HEK293 (cell line): Measurements from ENCODE around the gene EIF4G1.

ENCODE experiments used
- CTCF ChIA-PET: fragments of 350-600 bp; formaldehyde crosslinking; extraction: SDS; loops from one replicate; lab custom pipeline; 2021; ENCODE audit warnings: antibody characterized with exemption; lab: Yijun Ruan, JAX
- POLR2A ChIA-PET: fragments of 300-600 bp; formaldehyde crosslinking; extraction: SDS; loops from one replicate; lab custom pipeline; 2020; ENCODE audit warnings: antibody characterized with exemption, inconsistent platforms; lab: Yijun Ruan, JAX
- H3K27ac ChIP-seq: fragments of 200-500 bp; sonication (Bioruptor generic); 2 replicates; pipeline ENCODE4 v1.5.1; 2014; ENCODE audit warnings: low read depth, low read length, control low read depth, inconsistent platforms; ENCODE audit errors: extremely low read depth
- H3K36me3 ChIP-seq, 2 experiments: fragments of 200-500 bp in 1 of 2; sonication (Bioruptor generic) in 1 of 2; 1 replicate in 1 of 2; 2 replicates in 1 of 2; pipeline ENCODE4 v1.5.1; 2014 to 2017; ENCODE audit warnings: inconsistent platforms in 2 of 2, low read length in 2 of 2; ENCODE audit not compliant: control insufficient read depth in 2 of 2, insufficient read depth in 1 of 2
- H3K4me1 ChIP-seq: fragments of 200-500 bp; sonication (Bioruptor generic); 2 replicates; pipeline ENCODE4 v1.5.1; 2014; ENCODE audit warnings: mild to moderate bottlenecking, low read length, inconsistent platforms; ENCODE audit not compliant: control insufficient read depth, insufficient read depth
- H3K4me3 ChIP-seq: 2 replicates; pipeline ENCODE4 v1.5.1; 2011; ENCODE audit warnings: low read depth, mild to moderate bottlenecking, control low read depth, low read length, moderate library complexity
- H3K9me3 ChIP-seq: fragments of 200-500 bp; sonication (Bioruptor generic); 2 replicates; pipeline ENCODE4 v1.5.1; 2014; ENCODE audit warnings: low read depth, low read length, inconsistent platforms; ENCODE audit not compliant: control insufficient read depth, insufficient read depth
- EGR2 ChIP-seq: fragments of 450-650 bp; formaldehyde crosslinking; IDR thresholded peaks from 2 replicates; pipeline ENCODE4 v1.5.1; 2016; ENCODE audit warnings: low read depth, missing biosample characterization, missing genetic modification characterization
- GLIS2 ChIP-seq: fragments of 450-650 bp; formaldehyde crosslinking; IDR thresholded peaks from 2 replicates; pipeline ENCODE4 v1.5.1; 2016; ENCODE audit warnings: missing biosample characterization, missing genetic modification characterization
- SCRT1 ChIP-seq: fragments of 450-650 bp; formaldehyde crosslinking; IDR thresholded peaks from 2 replicates; pipeline ENCODE4 v1.5.1; 2016; ENCODE audit warnings: missing biosample characterization, missing genetic modification characterization, borderline replicate concordance
- SP2 ChIP-seq: fragments of 450-650 bp; formaldehyde crosslinking; IDR thresholded peaks from 2 replicates; pipeline ENCODE4 v1.5.1; 2016; ENCODE audit warnings: missing biosample characterization, missing genetic modification characterization
- SP3 ChIP-seq: fragments of 450-650 bp; formaldehyde crosslinking; IDR thresholded peaks from 2 replicates; pipeline ENCODE4 v1.5.1; 2016; ENCODE audit warnings: missing biosample characterization, missing genetic modification characterization
- SP7 ChIP-seq: fragments of 450-650 bp; formaldehyde crosslinking; IDR thresholded peaks from 2 replicates; pipeline ENCODE4 v1.5.1; 2016; ENCODE audit warnings: missing biosample characterization, missing genetic modification characterization
- WT1 ChIP-seq: fragments of 450-650 bp; formaldehyde crosslinking; IDR thresholded peaks from 2 replicates; pipeline ENCODE4 v1.5.1; 2016; ENCODE audit warnings: missing biosample characterization, missing genetic modification characterization
- ZBTB17 ChIP-seq: fragments of 450-650 bp; formaldehyde crosslinking; IDR thresholded peaks from 2 replicates; pipeline ENCODE4 v1.5.1; 2016; ENCODE audit warnings: missing biosample characterization, missing genetic modification characterization
- ZFHX2 ChIP-seq: fragments of 450-650 bp; formaldehyde crosslinking; conservative IDR thresholded peaks from 2 replicates; pipeline ENCODE4 v1.5.1; 2016; ENCODE audit warnings: missing biosample characterization, missing genetic modification characterization
- ZIC2 ChIP-seq: fragments of 450-650 bp; formaldehyde crosslinking; IDR thresholded peaks from 2 replicates; pipeline ENCODE4 v1.5.1; 2016; ENCODE audit warnings: missing biosample characterization, missing genetic modification characterization
- ZNF175 ChIP-seq: fragments of 450-650 bp; formaldehyde crosslinking; IDR thresholded peaks from 2 replicates; pipeline ENCODE4 v1.5.1; 2016; ENCODE audit warnings: missing biosample characterization, missing genetic modification characterization
- ZNF223 ChIP-seq: fragments of 450-650 bp; formaldehyde crosslinking; IDR thresholded peaks from 2 replicates; pipeline ENCODE4 v1.5.1; 2016; ENCODE audit warnings: missing biosample characterization, missing genetic modification characterization
- ZNF366 ChIP-seq: fragments of 450-650 bp; formaldehyde crosslinking; conservative IDR thresholded peaks from 2 replicates; pipeline ENCODE4 v1.5.1; 2016; ENCODE audit warnings: missing biosample characterization, missing genetic modification characterization
- ZNF473 ChIP-seq: fragments of 450-650 bp; formaldehyde crosslinking; IDR thresholded peaks from 2 replicates; pipeline ENCODE4 v1.5.1; 2017; ENCODE audit warnings: missing biosample characterization, missing genetic modification characterization
- ZNF610 ChIP-seq: fragments of 450-650 bp; formaldehyde crosslinking; IDR thresholded peaks from 2 replicates; pipeline ENCODE4 v1.5.1; 2016; ENCODE audit warnings: missing biosample characterization, missing genetic modification characterization, borderline replicate concordance
- ZNF677 ChIP-seq: fragments of 450-650 bp; IDR thresholded peaks from 2 replicates; pipeline ENCODE4 v1.5.0; 2018; ENCODE audit warnings: missing biosample characterization, mild to moderate bottlenecking, missing genetic modification characterization, moderate library complexity
- ZNF837 ChIP-seq: fragments of 450-650 bp; formaldehyde crosslinking; IDR thresholded peaks from 2 replicates; pipeline ENCODE4 v1.5.1; 2016; ENCODE audit warnings: missing biosample characterization, missing genetic modification characterization
- TF ChIP-seq, protein P1 (sequence below): fragments of 450-650 bp; formaldehyde crosslinking; IDR thresholded peaks from 2 replicates; pipeline ENCODE4 v1.5.1; 2016; ENCODE audit warnings: missing biosample characterization, missing genetic modification characterization
- TF ChIP-seq, protein P2 (sequence below): fragments of 450-650 bp; formaldehyde crosslinking; IDR thresholded peaks from 2 replicates; pipeline ENCODE4 v1.5.1; 2016; ENCODE audit warnings: missing biosample characterization, missing genetic modification characterization
- TF ChIP-seq, protein P3 (sequence below): fragments of 450-650 bp; formaldehyde crosslinking; IDR thresholded peaks from 2 replicates; pipeline ENCODE4 v1.5.1; 2016; ENCODE audit warnings: missing biosample characterization, missing genetic modification characterization, borderline replicate concordance

Gene EIF4G1

DNA sequence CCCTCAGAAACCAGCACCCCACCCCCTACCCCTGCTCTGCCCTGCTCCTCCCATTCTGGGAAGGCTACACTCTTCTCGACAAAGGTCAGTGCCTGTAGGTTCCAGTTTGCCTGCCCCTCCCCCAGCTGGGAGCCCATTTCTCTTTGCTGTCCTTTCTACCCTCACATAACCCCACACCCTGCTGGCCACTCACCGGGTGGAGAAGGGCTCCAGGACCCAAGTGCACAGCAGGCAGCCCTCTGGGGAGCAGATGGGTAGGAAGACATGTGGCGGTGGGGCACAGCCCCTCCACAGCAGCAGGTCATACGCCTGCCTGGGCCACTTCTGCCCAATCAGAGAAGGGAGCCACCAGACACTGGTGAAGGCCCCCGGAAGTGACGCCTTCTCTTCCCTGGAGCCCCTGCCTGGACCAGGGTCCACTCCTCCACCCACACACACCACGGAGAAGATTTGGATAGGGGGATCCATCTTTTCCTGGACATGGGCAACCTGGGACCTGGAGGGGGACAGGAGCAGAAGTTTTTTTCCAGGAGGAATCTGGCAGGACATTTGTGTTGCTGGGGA lies 63.6 kb downstream of the EIF4G1 start, which contains the start of gene THPO:
Gene THPO (minus strand): TSS at position 326 of the 564 bp plus-strand sequence. CDS start 1,948 bp downstream, outside the sequence.
- ChIA-PET POLR2A (no interaction called here), CTCF (no interaction called here)
- peaks cover 0 to 4% of the 10 kb centered on the region in 2 experiments; a peak in 1 of 3 replicates for H3K36me3 ChIP-seq

DNA sequence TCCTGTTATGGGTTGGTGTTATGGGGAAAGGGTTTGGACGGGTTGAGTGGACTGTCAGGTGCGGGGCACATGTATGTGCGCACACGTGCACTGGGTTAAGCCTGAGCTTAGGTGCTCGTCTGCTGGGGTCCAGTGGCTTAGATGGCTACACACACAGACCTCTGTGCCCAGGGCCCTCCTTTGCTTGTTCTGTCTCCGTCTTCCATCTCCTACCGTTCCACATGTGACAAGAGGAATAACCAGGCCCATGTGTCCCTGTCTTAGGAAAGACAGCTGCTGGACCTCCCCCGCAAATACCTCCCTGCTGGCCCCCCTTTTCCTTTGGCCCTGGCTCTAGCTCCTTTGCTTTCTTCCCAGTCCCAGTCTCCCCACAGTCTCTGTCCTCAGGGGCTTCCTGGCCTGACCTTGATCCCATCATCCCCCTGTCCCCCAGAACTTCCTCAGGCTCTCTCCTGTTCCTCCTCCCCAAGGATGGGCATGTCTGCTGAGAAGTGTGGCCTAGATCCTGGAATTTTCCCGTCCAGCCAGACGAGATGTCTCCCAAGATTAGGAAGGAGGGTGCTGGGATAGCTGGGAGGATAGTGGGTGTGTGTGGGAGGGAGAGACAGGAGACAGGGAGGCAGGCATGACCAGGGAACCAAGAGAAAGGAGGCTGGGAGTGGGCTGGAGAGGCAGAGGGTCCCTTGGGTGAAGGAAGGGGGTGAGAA lies 64.4 kb downstream of the EIF4G1 start:
- H3K36me3 ChIP-seq: peaks cover 0 to 10% of the 10 kb centered on the region in 2 experiments; a peak in 1 of 3 replicates
- no peak overlapping the region for H3K27ac ChIP-seq
- H3K9me3 ChIP-seq: no peaks in the 10 kb centered on the region
- H3K4me3 ChIP-seq: no peak overlapping the region
- TF ChIP-seq ZFHX2 (tag by site-specific recombination) (peak; percentile 94), ZBTB17 (tag by site-specific recombination) (peak; percentile 56), EGR2 (tag by site-specific recombination) (peak; percentile 83), SCRT1 (tag by site-specific recombination) (no peak), ZNF366 (0 out of 2 replicates have a peak, but pooled peaks have one; percentile 20), WT1 (peak; percentile 69)
- TF ChIP-seq, all 188 proteins: peak for 5
- CTCF ChIA-PET: no interaction called here
- POLR2A ChIA-PET: no interaction called here
- no peaks in the 10 kb centered on the region for H3K4me1 ChIP-seq

More for the DNA sequence above, 63.6 kb downstream of the EIF4G1 start, which contains the start of gene THPO:
- H3K27ac ChIP-seq: no peak within 1 kb of the TSS
- no peak within 1 kb of the TSS for H3K4me3 ChIP-seq
- TF ChIP-seq ZNF175 (tag by site-specific recombination): no peak
- TF ChIP-seq SP3: peak; percentile 23; the same call in 1 of the 2 replicates
- peak; percentile 54; the same call in 1 of the 2 replicates for TF ChIP-seq ZNF223
- no peak for TF ChIP-seq ZNF677 (tag by site-specific recombination)
- TF ChIP-seq, protein P1, sequence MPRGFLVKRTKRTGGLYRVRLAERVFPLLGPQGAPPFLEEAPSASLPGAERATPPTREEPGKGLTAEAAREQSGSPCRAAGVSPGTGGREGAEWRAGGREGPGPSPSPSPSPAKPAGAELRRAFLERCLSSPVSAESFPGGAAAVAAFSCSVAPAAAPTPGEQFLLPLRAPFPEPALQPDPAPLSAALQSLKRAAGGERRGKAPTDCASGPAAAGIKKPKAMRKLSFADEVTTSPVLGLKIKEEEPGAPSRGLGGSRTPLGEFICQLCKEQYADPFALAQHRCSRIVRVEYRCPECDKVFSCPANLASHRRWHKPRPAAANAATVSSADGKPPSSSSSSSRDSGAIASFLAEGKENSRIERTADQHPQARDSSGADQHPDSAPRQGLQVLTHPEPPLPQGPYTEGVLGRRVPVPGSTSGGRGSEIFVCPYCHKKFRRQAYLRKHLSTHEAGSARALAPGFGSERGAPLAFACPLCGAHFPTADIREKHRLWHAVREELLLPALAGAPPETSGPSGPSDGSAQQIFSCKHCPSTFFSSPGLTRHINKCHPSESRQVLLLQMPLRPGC: no peak
- peak; percentile 58 for TF ChIP-seq SP2
- TF ChIP-seq ZIC2: peak; percentile 91
- H3K9me3 ChIP-seq: no peaks in the 10 kb centered on the region
- H3K4me1 ChIP-seq: no peaks in the 10 kb centered on the region

DNA sequence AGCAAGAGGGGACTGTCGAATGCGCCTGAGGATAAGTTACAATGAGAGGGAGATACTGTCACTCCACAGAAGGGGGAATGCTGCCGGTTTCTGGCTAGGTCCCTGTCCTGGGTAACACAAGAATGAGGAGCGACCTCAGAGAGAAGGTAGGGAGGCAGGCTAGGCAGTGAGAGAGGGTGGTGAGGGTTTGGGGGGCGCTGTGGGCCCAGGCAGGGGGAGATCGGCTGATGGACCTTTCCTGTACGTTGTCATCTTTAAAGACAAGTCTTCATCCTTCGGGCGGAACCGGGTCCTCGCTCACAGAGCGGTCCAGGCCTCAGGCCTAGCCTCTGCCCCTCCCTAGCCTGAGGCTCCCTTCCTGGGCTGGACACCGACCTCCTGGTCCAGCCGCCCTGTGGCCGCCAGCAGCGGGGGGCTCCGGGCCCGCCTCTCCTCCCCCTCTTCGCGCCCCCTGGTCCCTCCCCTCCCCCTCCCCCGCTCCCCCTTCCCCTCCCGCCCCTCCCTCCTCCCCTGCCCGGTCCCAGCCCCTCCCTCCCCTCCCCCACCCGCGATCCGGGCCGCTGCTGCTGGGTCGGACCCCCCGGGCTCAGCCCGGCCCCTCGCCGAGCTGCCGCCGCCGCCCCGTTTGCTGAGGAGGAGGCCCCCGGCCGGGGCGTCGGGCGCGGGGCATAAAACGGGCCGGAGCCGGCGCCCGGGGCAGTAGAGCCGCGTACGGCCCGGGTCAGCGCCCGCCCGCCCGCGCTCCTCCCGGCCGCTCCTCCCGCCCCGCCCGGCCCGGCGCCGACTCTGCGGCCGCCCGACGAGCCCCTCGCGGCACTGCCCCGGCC lies 65.2 kb downstream of the EIF4G1 start, which contains the start of gene CHRD:
Gene CHRD (plus strand): TSS at position 697 of the 827 bp plus-strand sequence. CDS start 265 bp downstream, outside the sequence.
- peak; percentile 23; the same call in 1 of the 2 replicates for TF ChIP-seq GLIS2 (tag by site-specific recombination)
- no peak for TF ChIP-seq SP7 (tag by site-specific recombination)
- TF ChIP-seq, protein P2, sequence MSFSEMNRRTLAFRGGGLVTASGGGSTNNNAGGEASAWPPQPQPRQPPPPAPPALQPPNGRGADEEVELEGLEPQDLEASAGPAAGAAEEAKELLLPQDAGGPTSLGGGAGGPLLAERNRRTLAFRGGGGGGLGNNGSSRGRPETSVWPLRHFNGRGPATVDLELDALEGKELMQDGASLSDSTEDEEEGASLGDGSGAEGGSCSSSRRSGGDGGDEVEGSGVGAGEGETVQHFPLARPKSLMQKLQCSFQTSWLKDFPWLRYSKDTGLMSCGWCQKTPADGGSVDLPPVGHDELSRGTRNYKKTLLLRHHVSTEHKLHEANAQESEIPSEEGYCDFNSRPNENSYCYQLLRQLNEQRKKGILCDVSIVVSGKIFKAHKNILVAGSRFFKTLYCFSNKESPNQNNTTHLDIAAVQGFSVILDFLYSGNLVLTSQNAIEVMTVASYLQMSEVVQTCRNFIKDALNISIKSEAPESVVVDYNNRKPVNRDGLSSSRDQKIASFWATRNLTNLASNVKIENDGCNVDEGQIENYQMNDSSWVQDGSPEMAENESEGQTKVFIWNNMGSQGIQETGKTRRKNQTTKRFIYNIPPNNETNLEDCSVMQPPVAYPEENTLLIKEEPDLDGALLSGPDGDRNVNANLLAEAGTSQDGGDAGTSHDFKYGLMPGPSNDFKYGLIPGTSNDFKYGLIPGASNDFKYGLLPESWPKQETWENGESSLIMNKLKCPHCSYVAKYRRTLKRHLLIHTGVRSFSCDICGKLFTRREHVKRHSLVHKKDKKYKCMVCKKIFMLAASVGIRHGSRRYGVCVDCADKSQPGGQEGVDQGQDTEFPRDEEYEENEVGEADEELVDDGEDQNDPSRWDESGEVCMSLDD (tag by site-specific recombination): 0 out of 2 replicates have a peak, but pooled peaks have one; percentile 34
- no peak for TF ChIP-seq ZNF473 (tag by site-specific recombination)
- TF ChIP-seq, protein P3, sequence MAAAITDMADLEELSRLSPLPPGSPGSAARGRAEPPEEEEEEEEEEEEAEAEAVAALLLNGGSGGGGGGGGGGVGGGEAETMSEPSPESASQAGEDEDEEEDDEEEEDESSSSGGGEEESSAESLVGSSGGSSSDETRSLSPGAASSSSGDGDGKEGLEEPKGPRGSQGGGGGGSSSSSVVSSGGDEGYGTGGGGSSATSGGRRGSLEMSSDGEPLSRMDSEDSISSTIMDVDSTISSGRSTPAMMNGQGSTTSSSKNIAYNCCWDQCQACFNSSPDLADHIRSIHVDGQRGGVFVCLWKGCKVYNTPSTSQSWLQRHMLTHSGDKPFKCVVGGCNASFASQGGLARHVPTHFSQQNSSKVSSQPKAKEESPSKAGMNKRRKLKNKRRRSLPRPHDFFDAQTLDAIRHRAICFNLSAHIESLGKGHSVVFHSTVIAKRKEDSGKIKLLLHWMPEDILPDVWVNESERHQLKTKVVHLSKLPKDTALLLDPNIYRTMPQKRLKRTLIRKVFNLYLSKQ (tag by site-specific recombination): no peak
- TF ChIP-seq ZNF610 (tag by site-specific recombination): peak; percentile 97
- TF ChIP-seq ZNF837 (tag by site-specific recombination): no peak
- ChIA-PET POLR2A (no interaction called here), CTCF (no interaction called here)
- Histone ChIP-seq H3K4me1 (no peaks in the 10 kb centered on the region), H3K36me3 (peaks cover 0 to 10% of the 10 kb centered on the region in 2 experiments; a peak in 1 of 3 replicates), H3K9me3 (no peaks in the 10 kb centered on the region), H3K4me3 (peak within 1 kb of the TSS; percentile 42), H3K27ac (no peak within 1 kb of the TSS; the same call in 1 of the 2 replicates)
